Measurements from ENCODE around the gene PRADC1.

The PRADC1 gene

GRCh38 chr2:73210696-73211095, 22.3 kb downstream of the PRADC1 start:
- ATAC-seq (ENCODE audit: insufficient read depth, low read depth), result no peak
- Histone ChIP-seq H3K9ac (ENCODE audit: low read depth, low read length) (no peak overlapping the region), H3K27me3 (ENCODE audit: insufficient read depth, low read length, poor library complexity) (no peaks in the 10 kb centered on the region), H3K27ac (ENCODE audit: low read length) (no peak overlapping the region), H4K20me1 (ENCODE audit: insufficient read depth, low read length) (no peaks in the 10 kb centered on the region), H3K36me3 (ENCODE audit: insufficient read depth, low read length) (no peaks in the 10 kb centered on the region), H2AFZ (ENCODE audit: low read depth, low read length) (no peak overlapping the region), H3K4me2 (ENCODE audit: insufficient read depth, low read length) (no peak overlapping the region), H3K4me1 (ENCODE audit: insufficient read depth, low read length) (peaks cover 30% of the 10 kb centered on the region), H3K79me2 (ENCODE audit: insufficient read depth, low read length) (peaks cover 22% of the 10 kb centered on the region), H3K9me3 (ENCODE audit: insufficient read depth, low read length, severe bottlenecking) (no peaks in the 10 kb centered on the region), H3K4me3 (ENCODE audit: low read depth in 1 of 2, low read length in 2 of 2) (no peak overlapping the region)
- TF ChIP-seq CTCF (IDR thresholded peaks at IDR 0.05; ENCODE audit: borderline replicate concordance, extremely low read depth, low read length, poor library complexity, severe bottlenecking), result no peak
- TF ChIP-seq EZH2 (IDR thresholded peaks at IDR 0.05; ENCODE audit: borderline replicate concordance, low read depth, low read length, severe bottlenecking), result no peak
- DNase-seq, result no peak

GRCh38 chr2:73210019-73210418, 23.0 kb downstream of the PRADC1 start:
- Histone ChIP-seq H3K9ac (ENCODE audit: low read depth, low read length) (no peak overlapping the region), H3K36me3 (ENCODE audit: insufficient read depth, low read length) (no peaks in the 10 kb centered on the region), H4K20me1 (ENCODE audit: insufficient read depth, low read length) (no peaks in the 10 kb centered on the region), H3K79me2 (ENCODE audit: insufficient read depth, low read length) (peaks cover 15% of the 10 kb centered on the region), H3K4me2 (ENCODE audit: insufficient read depth, low read length) (no peak overlapping the region), H3K4me1 (ENCODE audit: insufficient read depth, low read length) (peaks cover 23% of the 10 kb centered on the region), H3K4me3 (ENCODE audit: low read depth in 1 of 2, low read length in 2 of 2) (no peak overlapping the region), H3K27me3 (ENCODE audit: insufficient read depth, low read length, poor library complexity) (no peaks in the 10 kb centered on the region), H3K9me3 (ENCODE audit: insufficient read depth, low read length, severe bottlenecking) (no peaks in the 10 kb centered on the region), H3K27ac (ENCODE audit: low read length) (no peak overlapping the region), H2AFZ (ENCODE audit: low read depth, low read length) (0 out of 2 replicates have a peak overlapping the region, but pooled peaks have one; percentile 19)
- no peak for DNase-seq
- ATAC-seq (ENCODE audit: insufficient read depth, low read depth), result no peak
- no peak for TF ChIP-seq CTCF (IDR thresholded peaks at IDR 0.05; ENCODE audit: borderline replicate concordance, extremely low read depth, low read length, poor library complexity, severe bottlenecking)
- TF ChIP-seq EZH2 (IDR thresholded peaks at IDR 0.05; ENCODE audit: borderline replicate concordance, low read depth, low read length, severe bottlenecking), result no peak

GRCh38 chr2:73208258-73208657, 24.8 kb downstream of the PRADC1 start:
- no peak for TF ChIP-seq EZH2 (IDR thresholded peaks at IDR 0.05; ENCODE audit: borderline replicate concordance, low read depth, low read length, severe bottlenecking)
- Histone ChIP-seq H3K9me3 (ENCODE audit: insufficient read depth, low read length, severe bottlenecking) (no peaks in the 10 kb centered on the region), H3K27me3 (ENCODE audit: insufficient read depth, low read length, poor library complexity) (no peaks in the 10 kb centered on the region), H3K9ac (ENCODE audit: low read depth, low read length) (no peak overlapping the region), H3K4me3 (ENCODE audit: low read depth in 1 of 2, low read length in 2 of 2) (no peak overlapping the region), H3K4me2 (ENCODE audit: insufficient read depth, low read length) (no peak overlapping the region), H2AFZ (ENCODE audit: low read depth, low read length) (no peak overlapping the region), H4K20me1 (ENCODE audit: insufficient read depth, low read length) (no peaks in the 10 kb centered on the region), H3K36me3 (ENCODE audit: insufficient read depth, low read length) (no peaks in the 10 kb centered on the region), H3K4me1 (ENCODE audit: insufficient read depth, low read length) (peaks cover 12% of the 10 kb centered on the region), H3K79me2 (ENCODE audit: insufficient read depth, low read length) (peaks cover under 1% of the 10 kb centered on the region; the same call in 1 of the 2 replicates), H3K27ac (ENCODE audit: low read length) (no peak overlapping the region)
- DNase-seq (no peak), ATAC-seq (ENCODE audit: insufficient read depth, low read depth) (no peak)

- Histone ChIP-seq H3K9me3 (ENCODE audit: insufficient read depth, low read length, severe bottlenecking) (no peaks in the 10 kb centered on the region), H3K79me2 (ENCODE audit: insufficient read depth, low read length) (no peaks in the 10 kb centered on the region), H3K4me1 (ENCODE audit: insufficient read depth, low read length) (no peaks in the 10 kb centered on the region), H3K36me3 (ENCODE audit: insufficient read depth, low read length) (no peaks in the 10 kb centered on the region), H3K9ac (ENCODE audit: low read depth, low read length) (no peak overlapping the region), H3K4me2 (ENCODE audit: insufficient read depth, low read length) (no peak overlapping the region), H3K27me3 (ENCODE audit: insufficient read depth, low read length, poor library complexity) (no peaks in the 10 kb centered on the region), H3K27ac (ENCODE audit: low read length) (no peak overlapping the region), H4K20me1 (ENCODE audit: insufficient read depth, low read length) (no peaks in the 10 kb centered on the region), H3K4me3 (ENCODE audit: low read depth in 1 of 2, low read length in 2 of 2) (no peak overlapping the region), H2AFZ (ENCODE audit: low read depth, low read length) (no peak overlapping the region)
- DNase-seq, result no peak
- TF ChIP-seq EZH2 (IDR thresholded peaks at IDR 0.05; ENCODE audit: borderline replicate concordance, low read depth, low read length, severe bottlenecking) (no peak), CTCF (IDR thresholded peaks at IDR 0.05; ENCODE audit: borderline replicate concordance, extremely low read depth, low read length, poor library complexity, severe bottlenecking) (no peak)
- no peak for ATAC-seq (ENCODE audit: insufficient read depth, low read depth)
These were observed 27.4 kb downstream of the PRADC1 start for GRCh38 chr2:73205611-73206010.

Measured in DND-41 (cell line).